PC-9 (cell line): ENCODE measurements around the gene RAB8A. TPM values are rescaled to one million over a fixed set of nuclear protein-coding genes. Genes with fewer than 3 reads are reported as not detected.

Source experiments
- BruUV-seq: library from RNA; stranded (reverse); fragments of 400-500 nt; replicated peaks from 2 replicates; lab custom pipeline; 2021; lab: Mats Ljungman, UMichigan
- CTCF ChIA-PET: fragments of 300-600 bp; sonication (Branson Sonifier 250); formaldehyde crosslinking; loops from one replicate; lab custom pipeline; 2022; ENCODE audit warnings: antibody characterized with exemption; lab: Charles Lee
- POLR2A ChIA-PET: fragments of 300-600 bp; sonication (Branson Sonifier 250); formaldehyde crosslinking; loops from one replicate; lab custom pipeline; 2022; ENCODE audit warnings: antibody characterized with exemption; ENCODE audit not compliant: unreplicated experiment; lab: Charles Lee
- DNase-seq, 2 experiments: peaks; one replicate each; pipeline versions ENCODE4 v3.0.0 to v3.0.0-alpha.2; 2015 to 2022; ENCODE audit warnings: mixed read lengths in 1 of 2
- H2AFZ ChIP-seq: fragments of 200-600 bp; sonication (generic); 2 replicates; pipeline ENCODE4 v1.8.1; 2017; ENCODE audit warnings: antibody characterized with exemption
- H3F3A ChIP-seq: fragments of 200-600 bp; sonication (generic); 2 replicates; pipeline ENCODE4 v1.8.1; 2017; ENCODE audit warnings: antibody characterized with exemption, mild to moderate bottlenecking, low read depth; ENCODE audit not compliant: insufficient read depth
- H3K27ac ChIP-seq: fragments of 200-600 bp; sonication (generic); 2 replicates; pipeline ENCODE4 v1.6.1; 2016; ENCODE audit warnings: mixed run types
- H3K27me3 ChIP-seq: fragments of 200-600 bp; sonication (generic); 2 replicates; pipeline ENCODE4 v1.6.1; 2016; ENCODE audit warnings: low read depth, mixed run types; ENCODE audit not compliant: insufficient read depth
- H3K36me3 ChIP-seq: fragments of 200-600 bp; sonication (generic); 2 replicates; pipeline ENCODE4 v1.6.1; 2016; ENCODE audit warnings: low read depth, mixed run types
- H3K4me1 ChIP-seq: fragments of 200-600 bp; sonication (generic); replicated peaks from 2 replicates; pipeline ENCODE4 v1.6.1; 2016; ENCODE audit warnings: mixed run types; ENCODE audit not compliant: insufficient read depth
- H3K4me2 ChIP-seq: fragments of 200-600 bp; sonication (generic); 2 replicates; pipeline ENCODE4 v1.6.1; 2017; ENCODE audit warnings: mixed run types
- H3K4me3 ChIP-seq: fragments of 200-600 bp; sonication (generic); 2 replicates; pipeline ENCODE4 v1.6.1; 2016; ENCODE audit warnings: mixed run types
- H3K79me2 ChIP-seq: fragments of 200-600 bp; sonication (generic); 2 replicates; pipeline ENCODE4 v1.6.1; 2017; ENCODE audit warnings: low read depth, mixed run types
- H3K9me2 ChIP-seq: fragments of 200-600 bp; sonication (generic); 2 replicates; pipeline ENCODE4 v1.8.1; 2017; ENCODE audit warnings: mild to moderate bottlenecking; ENCODE audit not compliant: insufficient read depth
- H3K9me3 ChIP-seq: fragments of 200-600 bp; sonication (generic); 2 replicates; pipeline ENCODE4 v1.8.1; 2016; ENCODE audit warnings: low read depth; ENCODE audit not compliant: insufficient read depth
- H4K20me1 ChIP-seq: fragments of 200-600 bp; sonication (generic); 2 replicates; pipeline ENCODE4 v1.8.1; 2017; ENCODE audit not compliant: insufficient read depth
- CTCF ChIP-seq: fragments of 200-600 bp; sonication (generic); conservative IDR thresholded peaks from 2 replicates; pipeline ENCODE4 v1.6.1; 2017; ENCODE audit warnings: mixed run types, antibody characterized with exemption, mild to moderate bottlenecking, moderate library complexity
- EZH2 ChIP-seq: fragments of 200-600 bp; sonication (generic); IDR thresholded peaks from 2 replicates; pipeline ENCODE4 v1.8.0; 2017; ENCODE audit warnings: antibody characterized with exemption, low read depth
- intact Hi-C: fragments of 100-400 bp; cut with micrococcal nuclease; formaldehyde crosslinking; loops from one replicate; pipeline ENCODE4 v1.10.0; 2022; ENCODE audit not compliant: unreplicated experiment
- total RNA-seq: library from RNA; stranded (reverse); gene quantifications from 2 replicates; pipeline ENCODE4 v1.2.3, GENCODE V29; 2021

RAB8A gene
- total RNA-seq, 1 experiment from 2014 or later, result 104 TPM

GRCh38 chr19:16121967-16122366 is 10.3 kb downstream of the RAB8A start:
- no peak overlapping the region for H2AFZ ChIP-seq
- no peaks in the 10 kb centered on the region for H3K9me3 ChIP-seq
- no peaks in the 10 kb centered on the region for H3K27me3 ChIP-seq
- DNase-seq, result no peak
- H3K4me1 ChIP-seq, result no peaks in the 10 kb centered on the region
- peaks cover 10% of the 10 kb centered on the region; the same call in 1 of the 2 replicates for H4K20me1 ChIP-seq
- ChIA-PET POLR2A (no interaction called here), CTCF (no interaction called here)
- intact Hi-C loops, result no loop called here
- no peaks in the 10 kb centered on the region for H3K9me2 ChIP-seq
- no peak overlapping the region for H3K27ac ChIP-seq
- no peak overlapping the region for H3K4me3 ChIP-seq
- peaks cover 17% of the 10 kb centered on the region; the same call in 1 of the 2 replicates for H3K36me3 ChIP-seq
- peaks cover 4% of the 10 kb centered on the region for H3K79me2 ChIP-seq
- H3F3A ChIP-seq, result no peaks in the 10 kb centered on the region
- no peak overlapping the region for H3K4me2 ChIP-seq
- no TSS peak for BruUV-seq
- no peak for TF ChIP-seq CTCF
- TF ChIP-seq EZH2, result no peak

GRCh38 chr19:16124953-16125352 is 13.3 kb downstream of the RAB8A start:
- intact Hi-C loops, result no loop called here
- H3K79me2 ChIP-seq, result no peaks in the 10 kb centered on the region
- no TSS peak for BruUV-seq

GRCh38 chr19:16125737-16126495 is 14.2 kb downstream of the RAB8A start:
- no peaks in the 10 kb centered on the region for H3K27me3 ChIP-seq
- H3K36me3 ChIP-seq, result peaks cover 33% of the 10 kb centered on the region
- H2AFZ ChIP-seq, result no peak overlapping the region
- H3K79me2 ChIP-seq, result no peaks in the 10 kb centered on the region
- H4K20me1 ChIP-seq, result peaks cover 4% of the 10 kb centered on the region; the same call in 1 of the 2 replicates
- no peaks in the 10 kb centered on the region for H3F3A ChIP-seq
- TF ChIP-seq CTCF, result no peak
- TF ChIP-seq EZH2, result no peak
- no peaks in the 10 kb centered on the region for H3K4me1 ChIP-seq
- H3K9me3 ChIP-seq, result no peaks in the 10 kb centered on the region
- ChIA-PET CTCF (no interaction called here), POLR2A (no interaction called here)
- BruUV-seq, result no TSS peak
- DNase-seq, result no peak
- H3K4me3 ChIP-seq, result no peak overlapping the region
- no peak overlapping the region for H3K4me2 ChIP-seq
- no peak overlapping the region for H3K27ac ChIP-seq
- intact Hi-C loops, result no loop called here
- no peaks in the 10 kb centered on the region for H3K9me2 ChIP-seq

More at GRCh38 chr19:16124953-16125352, 13.3 kb downstream of the RAB8A start:
- Histone ChIP-seq H3K36me3 (peaks cover 29% of the 10 kb centered on the region), H3K27ac (no peak overlapping the region), H3K27me3 (no peaks in the 10 kb centered on the region), H3F3A (no peaks in the 10 kb centered on the region), H3K9me3 (no peaks in the 10 kb centered on the region), H3K4me2 (no peak overlapping the region), H2AFZ (no peak overlapping the region), H3K4me3 (no peak overlapping the region), H3K9me2 (no peaks in the 10 kb centered on the region), H3K4me1 (no peaks in the 10 kb centered on the region), H4K20me1 (peaks cover 4% of the 10 kb centered on the region; the same call in 1 of the 2 replicates)
- TF ChIP-seq EZH2 (no peak), CTCF (no peak)
- no peak for DNase-seq
- ChIA-PET CTCF (no interaction called here), POLR2A (no interaction called here)
